WI38 (cell line): Measurements from ENCODE around the gene AATF.

Source experiments
- H3K4me3 ChIP-seq: 2 replicates; pipeline ENCODE4 v1.5.1; 2011; ENCODE audit warnings: low read depth, mild to moderate bottlenecking, control low read depth, low read length
- CTCF ChIP-seq: IDR thresholded peaks from 2 replicates; pipeline ENCODE4 v1.5.1; 2012; ENCODE audit warnings: low read depth, mild to moderate bottlenecking, control low read depth, low read length

AATF gene

GRCh38 chr17:36939052-36939801 lies 9.5 kb upstream of the AATF start:
- H3K4me3 ChIP-seq: no peak overlapping the region
- no peak for TF ChIP-seq CTCF

GRCh38 chr17:36939802-36940312 lies 8.9 kb upstream of the AATF start:
- H3K4me3 ChIP-seq: no peak overlapping the region
- TF ChIP-seq CTCF: no peak

GRCh38 chr17:36940313-36941264 lies 8.2 kb upstream of the AATF start:
- no peak for TF ChIP-seq CTCF

GRCh38 chr17:36941265-36942010 lies 7.3 kb upstream of the AATF start:
- H3K4me3 ChIP-seq: no peak overlapping the region
- TF ChIP-seq CTCF: no peak

More at GRCh38 chr17:36940313-36941264, 8.2 kb upstream of the AATF start:
- H3K4me3 ChIP-seq: no peak overlapping the region

GRCh38 chr17:36942019-36942599 lies 6.6 kb upstream of the AATF start:
- TF ChIP-seq CTCF: no peak
- H3K4me3 ChIP-seq: no peak overlapping the region

- no peak for TF ChIP-seq CTCF
- no peak overlapping the region for H3K4me3 ChIP-seq
Measured at GRCh38 chr17:36942631-36943125, 6.1 kb upstream of the AATF start.
